ENCODE results near the gene ZNF319. TPM values are rescaled to one million over a fixed set of nuclear protein-coding genes. Genes with fewer than 3 reads are reported as not detected.

ZNF319 gene
- total RNA-seq (2022; extraction: Qiagen RNA extraction), result 12.7 to 14.9 TPM (median 13.1 TPM) in 5 replicates

GRCh38 chr16:57999971-58000705, at the start of gene ZNF319:
TSS of gene ZNF319 (minus strand) at chr16:58000672. CDS start at chr16:57998265, 2,407 bp downstream.

GRCh38 chr16:58025351-58026138, 25.1 kb upstream of the ZNF319 start, which contains the start of gene MMP15:
TSS of gene MMP15 (plus strand) at chr16:58025754. CDS start at chr16:58026351, 597 bp downstream.

GRCh38 chr16:58000706-58001676, 519 bp upstream of the ZNF319 start, which contains the start of gene USB1:
TSS of gene USB1 (plus strand) at chr16:58001407. CDS start at chr16:58001484, 77 bp downstream.

GRCh38 chr16:57970970-57971369, 29.5 kb downstream of the ZNF319 start, which contains the start of gene CNGB1:
TSS of gene CNGB1 (minus strand) at chr16:57971128. CDS start at chr16:57967286, 3,842 bp downstream.

Other genes with a start within 250 kb of the ZNF319 start
- gene KIFC3, start 198.2 kb downstream of the ZNF319 start, total RNA-seq (2022; extraction: Qiagen RNA extraction), result 115 to 142 TPM (median 135 TPM) in 5 replicates
- 0.06 to 0.18 TPM (median 0.09 TPM) in 5 replicates for gene CNGB1, start 29.5 kb downstream of the ZNF319 start, total RNA-seq (2022; extraction: Qiagen RNA extraction)
- gene USB1, start 735 bp upstream of the ZNF319 start, total RNA-seq (2022; extraction: Qiagen RNA extraction), result 75.6 to 90.3 TPM (median 82.8 TPM) in 5 replicates
- 44.8 to 55.4 TPM (median 47.4 TPM) in 5 replicates for gene MMP15, start 25.1 kb upstream of the ZNF319 start, total RNA-seq (2022; extraction: Qiagen RNA extraction)
- gene CFAP20, start 128.7 kb upstream of the ZNF319 start, total RNA-seq (2022; extraction: Qiagen RNA extraction), result 48.7 to 54.7 TPM (median 51.4 TPM) in 5 replicates
- 50.9 to 72.4 TPM (median 53.5 TPM) in 5 replicates for gene CSNK2A2, start 197.4 kb upstream of the ZNF319 start, total RNA-seq (2022; extraction: Qiagen RNA extraction)